Gastrocnemius medialis (tissue), 4 donors: Measurements from ENCODE around the gene ZFP62. TPM values are rescaled to one million over a fixed set of nuclear protein-coding genes. Genes with fewer than 3 reads are reported as not detected.

ENCODE experiments used
- ATAC-seq, 2 donors: fragments of 150-250 bp; one replicate each; pipeline ENCODE4 v1.9.1; 2016
- DNase-seq, 2 donors: peaks; one replicate each; pipeline ENCODE4 v3.0.0-alpha.2; 2019
- H3K27ac ChIP-seq, 4 donors: fragments of 200-600 bp; sonication (generic); 1 replicate in 1 of 4; 2 replicates in 3 of 4; pipeline ENCODE4 v1.5.1; 2016 to 2018; ENCODE audit warnings: mild to moderate bottlenecking in 2 of 4, moderate library complexity in 1 of 4
- H3K27me3 ChIP-seq, 3 donors: fragments of 200-600 bp; sonication (generic) in 2 of 3; 1 replicate in 1 of 3; 2 replicates in 2 of 3; pipeline versions ENCODE4 v1.5.1 to v1.6.0; 2016 to 2019; ENCODE audit warnings: mild to moderate bottlenecking in 1 of 3, moderate library complexity in 1 of 3
- H3K36me3 ChIP-seq, 2 donors: fragments of 200-600 bp; sonication (generic) in 1 of 2; one replicate each; pipeline ENCODE4 v1.5.1; 2017 to 2018
- H3K4me1 ChIP-seq, 2 donors: fragments of 200-600 bp; sonication (generic) in 1 of 2; one replicate each; pipeline ENCODE4 v1.5.1; 2016 to 2017; ENCODE audit warnings: mild to moderate bottlenecking in 2 of 2
- H3K4me3 ChIP-seq, 4 donors: fragments of 200-600 bp; sonication (generic) in 3 of 4; 1 replicate in 1 of 4; 2 replicates in 3 of 4; pipeline ENCODE4 v1.5.1; 2016 to 2019; ENCODE audit warnings: mild to moderate bottlenecking in 2 of 4
- H3K9me3 ChIP-seq, 3 donors: fragments of 200-600 bp; sonication (generic) in 2 of 3; 1 replicate in 1 of 3; 2 replicates in 2 of 3; pipeline ENCODE4 v1.5.1; 2016 to 2019
- POLR2A ChIP-seq, 2 donors: fragments of 450-650 bp; IDR thresholded peaks; one replicate each; pipeline ENCODE4 v1.6.1; 2017; ENCODE audit warnings: antibody characterized with exemption in 2 of 2, mild to moderate bottlenecking in 2 of 2, moderate library complexity in 2 of 2
- in situ Hi-C, 4 donors: fragments of 200-750 bp; cut with MboI; loops; one replicate each; pipeline versions ENCODE4 v1.15.0 to v1.8.0; 2017; ENCODE audit warnings: low sequenced_read_pairs in 4 of 4
- intact Hi-C: fragments of 100-400 bp; cut with DNase I; formaldehyde crosslinking; loops from one replicate; pipeline ENCODE4 v1.15.1; 2023; ENCODE audit warnings: low total_unique reads
- total RNA-seq, 4 donors: library from RNA; depleted of rRNA; stranded (reverse); fragments of >200 nt; gene quantifications; one replicate each; pipeline versions ENCODE4 v1.1.0 to v1.2.3, GENCODE V29; 2016
- TF ChIP-seq, protein P1 (sequence below), 5 experiments: fragments of 450-650 bp in 3 of 5; fragments of 200-600 bp in 2 of 5; sonication (generic) in 2 of 5; IDR thresholded peaks in 4 of 5; conservative IDR thresholded peaks in 1 of 5; 1 replicate in 4 of 5; 2 replicates in 1 of 5; pipeline ENCODE4 v1.5.1; 2016 to 2019; ENCODE audit warnings: antibody characterized with exemption in 5 of 5, mild to moderate bottlenecking in 3 of 5, moderate library complexity in 3 of 5

ZFP62 gene
- total RNA-seq, 4 donors from 2014 or later = 8.9 to 14.7 (median 10.2) TPM

GRCh38 chr5:180848878-180849277 is 12.2 kb downstream of the ZFP62 start:
- no peak for TF ChIP-seq POLR2A (IDR thresholded peaks at IDR 0.05)
- TF ChIP-seq, protein P1, sequence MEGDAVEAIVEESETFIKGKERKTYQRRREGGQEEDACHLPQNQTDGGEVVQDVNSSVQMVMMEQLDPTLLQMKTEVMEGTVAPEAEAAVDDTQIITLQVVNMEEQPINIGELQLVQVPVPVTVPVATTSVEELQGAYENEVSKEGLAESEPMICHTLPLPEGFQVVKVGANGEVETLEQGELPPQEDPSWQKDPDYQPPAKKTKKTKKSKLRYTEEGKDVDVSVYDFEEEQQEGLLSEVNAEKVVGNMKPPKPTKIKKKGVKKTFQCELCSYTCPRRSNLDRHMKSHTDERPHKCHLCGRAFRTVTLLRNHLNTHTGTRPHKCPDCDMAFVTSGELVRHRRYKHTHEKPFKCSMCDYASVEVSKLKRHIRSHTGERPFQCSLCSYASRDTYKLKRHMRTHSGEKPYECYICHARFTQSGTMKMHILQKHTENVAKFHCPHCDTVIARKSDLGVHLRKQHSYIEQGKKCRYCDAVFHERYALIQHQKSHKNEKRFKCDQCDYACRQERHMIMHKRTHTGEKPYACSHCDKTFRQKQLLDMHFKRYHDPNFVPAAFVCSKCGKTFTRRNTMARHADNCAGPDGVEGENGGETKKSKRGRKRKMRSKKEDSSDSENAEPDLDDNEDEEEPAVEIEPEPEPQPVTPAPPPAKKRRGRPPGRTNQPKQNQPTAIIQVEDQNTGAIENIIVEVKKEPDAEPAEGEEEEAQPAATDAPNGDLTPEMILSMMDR (IDR thresholded peaks at IDR 0.05 in 4 of 5, conservative IDR thresholded peaks at IDR 0.05 in 1 of 5) = no peak
- no peak overlapping the region for H3K4me3 ChIP-seq
- no peaks in the 10 kb centered on the region for H3K9me3 ChIP-seq
- DNase-seq (no peak), ATAC-seq (no peak)
- intact Hi-C loops = no loop called here
- peaks cover 8 to 29% of the 10 kb centered on the region in 2 donors for H3K36me3 ChIP-seq
- H3K27ac ChIP-seq = no peak overlapping the region
- in situ Hi-C loops = no loop called here
- no peaks in the 10 kb centered on the region for H3K4me1 ChIP-seq
- no peaks in the 10 kb centered on the region for H3K27me3 ChIP-seq

- no peak overlapping the region for H3K27ac ChIP-seq
- H3K4me3 ChIP-seq = no peak overlapping the region
- H3K4me1 ChIP-seq = no peaks in the 10 kb centered on the region
- TF ChIP-seq, protein P1 (IDR thresholded peaks at IDR 0.05 in 4 of 5, conservative IDR thresholded peaks at IDR 0.05 in 1 of 5) = no peak
- no peak for TF ChIP-seq POLR2A (IDR thresholded peaks at IDR 0.05)
- in situ Hi-C loops = no loop called here
- H3K9me3 ChIP-seq = no peaks in the 10 kb centered on the region
- intact Hi-C loops = no loop called here
- H3K36me3 ChIP-seq = peaks cover 8 to 29% of the 10 kb centered on the region in 2 donors
- ATAC-seq (no peak), DNase-seq (no peak)
- no peaks in the 10 kb centered on the region for H3K27me3 ChIP-seq
Observed at GRCh38 chr5:180848265-180848664, 12.8 kb downstream of the ZFP62 start.

DNA sequence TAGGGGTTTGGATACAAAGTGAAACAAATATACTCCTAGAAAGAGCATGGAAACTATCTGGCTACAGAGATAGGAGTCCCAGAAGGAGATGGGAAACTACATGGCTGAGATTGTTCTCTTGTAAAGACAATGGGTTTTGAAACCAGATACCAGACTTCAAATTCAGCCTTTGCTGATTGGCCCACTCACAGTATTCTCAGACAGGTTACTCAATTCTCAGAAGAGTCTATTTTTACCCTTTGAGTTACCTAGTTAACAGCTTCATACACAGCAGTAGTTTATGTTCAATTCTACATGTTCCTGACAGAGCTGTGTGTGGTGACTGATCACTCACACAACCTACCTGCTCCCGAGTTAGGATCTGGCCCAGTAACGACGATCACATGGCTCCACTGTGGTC is 14.1 kb downstream of the ZFP62 start:
- Histone ChIP-seq H3K9me3 (no peaks in the 10 kb centered on the region), H3K4me1 (no peaks in the 10 kb centered on the region), H3K4me3 (no peak overlapping the region), H3K27me3 (no peaks in the 10 kb centered on the region), H3K36me3 (peaks cover 8 to 29% of the 10 kb centered on the region in 2 donors), H3K27ac (peak overlapping the region in 3 of 4 donors; percentile 25 to 53 (median 52))
- in situ Hi-C loops (no loop called here), intact Hi-C loops (no loop called here)
- no peak for TF ChIP-seq POLR2A (IDR thresholded peaks at IDR 0.05)
- TF ChIP-seq, protein P1 (IDR thresholded peaks at IDR 0.05 in 4 of 5, conservative IDR thresholded peaks at IDR 0.05 in 1 of 5) = no peak
- ATAC-seq (peak; percentile 58 to 91), DNase-seq (no peak)

DNA sequence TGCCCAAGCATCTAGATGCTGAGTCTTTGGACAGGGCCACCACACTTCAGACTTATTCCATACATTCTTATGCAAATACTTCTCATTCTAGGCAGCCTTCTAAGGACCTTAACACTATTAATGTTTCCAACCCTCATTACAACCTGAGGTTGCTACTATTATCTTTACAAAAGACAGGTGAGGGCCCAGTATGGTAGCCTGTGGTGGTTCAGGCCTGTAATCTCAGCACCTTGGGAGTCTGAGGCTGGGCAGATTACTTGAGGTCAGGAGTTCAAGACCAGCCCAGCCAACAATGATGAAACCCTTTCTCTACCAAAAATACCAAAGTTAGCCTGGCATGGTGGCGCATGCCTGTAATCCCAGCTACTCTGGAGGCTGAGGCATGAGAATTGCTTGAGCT is 16.2 kb downstream of the ZFP62 start:
- Histone ChIP-seq H3K27ac (no peak overlapping the region), H3K9me3 (no peaks in the 10 kb centered on the region), H3K4me1 (no peaks in the 10 kb centered on the region), H3K27me3 (no peaks in the 10 kb centered on the region), H3K36me3 (peaks cover 3 to 13% of the 10 kb centered on the region in 2 donors), H3K4me3 (no peak overlapping the region)
- ATAC-seq (no peak), DNase-seq (no peak)
- no peak for TF ChIP-seq POLR2A (IDR thresholded peaks at IDR 0.05)
- TF ChIP-seq, protein P1 (IDR thresholded peaks at IDR 0.05 in 4 of 5, conservative IDR thresholded peaks at IDR 0.05 in 1 of 5) = no peak
- in situ Hi-C loops = no loop called here
- intact Hi-C loops = no loop called here

DNA sequence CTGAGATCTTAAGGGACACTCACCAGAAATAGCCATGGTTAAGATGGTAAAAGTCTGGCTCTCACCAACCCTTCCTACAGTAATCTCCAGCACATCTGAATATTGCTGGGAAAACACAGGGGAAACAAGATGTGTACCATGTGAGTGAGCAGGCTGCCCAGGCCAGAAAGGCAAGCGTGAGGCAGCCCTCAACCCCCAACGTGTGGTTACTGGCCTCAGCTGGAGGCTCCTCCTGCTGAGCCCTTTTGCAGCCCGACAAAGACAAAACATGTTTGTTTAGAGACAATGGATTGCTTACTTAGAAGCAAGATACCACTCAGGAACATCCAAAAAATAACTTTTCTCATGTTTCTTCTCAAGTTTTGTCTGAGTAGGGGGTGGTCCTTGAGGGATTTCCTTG is 16.6 kb downstream of the ZFP62 start:
- DNase-seq (no peak), ATAC-seq (no peak)
- Histone ChIP-seq H3K4me3 (no peak overlapping the region), H3K4me1 (no peaks in the 10 kb centered on the region), H3K27ac (no peak overlapping the region), H3K36me3 (peaks cover 0 to 9% of the 10 kb centered on the region in 2 donors), H3K9me3 (no peaks in the 10 kb centered on the region), H3K27me3 (no peaks in the 10 kb centered on the region)
- intact Hi-C loops = no loop called here
- TF ChIP-seq, protein P1 (IDR thresholded peaks at IDR 0.05 in 4 of 5, conservative IDR thresholded peaks at IDR 0.05 in 1 of 5) = no peak
- no peak for TF ChIP-seq POLR2A (IDR thresholded peaks at IDR 0.05)
- in situ Hi-C loops = no loop called here
